Psoas muscle (tissue), 8 donors: ENCODE measurements around the gene AHCY. TPM values are rescaled to one million over a fixed set of nuclear protein-coding genes. Genes with fewer than 3 reads are reported as not detected.
"Not testable (repeated sequence)": the region's sequence is repeated elsewhere in the genome, so short reads cannot be mapped to it uniquely, and the experiment has no call there.

Experiments used
- ATAC-seq, 4 donors: fragments of 200-7000 bp; cut with Tn5 transposase; one replicate each; pipeline ENCODE4 v1.9.1; 2020; ENCODE audit warnings: moderate library complexity in 3 of 4, mild to moderate bottlenecking in 2 of 4
- DNase-seq, 2 donors: peaks; one replicate each; pipeline ENCODE4 v3.0.0-alpha.2; 2020
- H3K27ac ChIP-seq: fragments of 200-600 bp; one replicate; pipeline ENCODE4 v1.8.0; 2022
- H3K27me3 ChIP-seq, 3 donors: fragments of 200-600 bp in 1 of 3; one replicate each; pipeline versions ENCODE4 v1.6.1 to v1.8.0; 2013 to 2022; ENCODE audit warnings: low read length in 2 of 3, mild to moderate bottlenecking in 2 of 3, moderate library complexity in 1 of 3; ENCODE audit not compliant: insufficient read depth in 3 of 3
- H3K36me3 ChIP-seq, 2 donors: fragments of 200-600 bp in 1 of 2; one replicate each; pipeline versions ENCODE4 v1.6.1 to v1.8.0; 2013 to 2022; ENCODE audit warnings: low read depth in 1 of 2, mild to moderate bottlenecking in 1 of 2, moderate library complexity in 1 of 2; ENCODE audit not compliant: insufficient read depth in 1 of 2
- H3K4me1 ChIP-seq: fragments of 200-600 bp; one replicate; pipeline ENCODE4 v1.8.0; 2022
- H3K4me3 ChIP-seq: fragments of 200-600 bp; one replicate; pipeline ENCODE4 v1.8.0; 2022; ENCODE audit warnings: mild to moderate bottlenecking
- H3K9me3 ChIP-seq: fragments of 200-600 bp; one replicate; pipeline ENCODE4 v1.8.0; 2022
- WGBS, 3 donors: extraction: QIAGEN DNeasy Blood & Tissue Kit; methylation state at CpG; one replicate each; pipeline versions ENCODE4 v1.1.6 to v1.1.7; 2013; 5-methylcytosine and 5-hydroxymethylcytosine counted together
- intact Hi-C, 2 donors: fragments of 100-400 bp; cut with DNase I; formaldehyde crosslinking; loops; one replicate each; pipeline versions ENCODE4 v1.11.0 to v1.14.2; 2022
- polyA plus RNA-seq, 3 donors: library from polyadenylated mRNA; stranded (reverse); fragments of 200-250 nt; gene quantifications; one replicate each; pipeline ENCODE4 v1.2.3, GENCODE V29; 2013
- total RNA-seq, 4 donors: library from RNA; stranded (reverse); fragmentation: NEBNext Ultra II Directional in 2 of 4; extraction: Animal tissue kit (Norgen Biotek cat#: 25700) in 2 of 4; gene quantifications; one replicate each; pipeline versions ENCODE4 v1.2.1 to v1.2.4, GENCODE V29; 2021 to 2023
- TF ChIP-seq, protein P1 (sequence below): fragments of 200-600 bp; IDR thresholded peaks from one replicate; pipeline ENCODE4 v1.8.0; 2022; ENCODE audit warnings: antibody characterized with exemption
- donor health status: healthy with polysubstance abuse.
- donor health status: DM: no; HTN: no; CAD: no; lungs with moderate emphysema.
- donor health status: Bipolar disorder and iron deficiency.
- donor health status: healthy.
- donor health status: DM: yes; HTN: yes; CAD: no.
- donor health status: DM: no; HTN: no; CAD: no.
- donor health status: DM: no; HTN: no; CAD: no.
- donor health status: DM: yes; HTN: yes; CAD: no.

The AHCY gene
- total and polyA plus RNA-seq, 7 donors: 56.2 to 128 (median 89.6) TPM

DNA sequence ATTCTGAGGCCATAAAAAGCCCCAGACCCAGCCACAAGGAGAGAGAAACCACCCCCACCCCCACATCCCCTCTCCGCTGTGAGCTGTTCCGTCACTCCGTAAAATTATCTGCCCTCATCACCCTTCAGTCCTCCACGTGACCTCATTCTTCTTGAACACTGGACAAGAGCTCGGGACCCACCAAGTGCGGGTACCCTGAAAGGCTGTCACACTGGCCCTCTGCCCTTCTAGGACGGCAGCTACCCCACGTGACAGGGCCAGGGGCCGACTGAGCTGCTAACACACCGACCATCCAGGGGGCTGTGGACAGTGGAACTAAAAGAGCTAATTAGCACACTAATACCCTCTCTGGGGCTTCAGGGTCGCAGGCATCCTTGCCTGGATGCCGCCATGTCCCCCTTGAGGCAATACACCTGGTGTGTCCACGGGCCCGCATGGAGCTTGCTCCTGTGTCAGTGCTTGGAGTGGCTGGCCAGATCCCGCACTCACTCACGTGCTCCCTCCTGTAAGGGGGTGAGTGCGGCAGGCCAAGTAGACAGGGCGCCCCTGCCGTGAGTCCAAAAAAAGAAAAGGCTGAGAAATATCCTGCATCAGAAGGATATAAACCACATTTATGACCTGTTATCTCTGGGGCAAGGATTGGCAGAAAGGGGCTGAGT is 29.2 kb upstream of the AHCY start:
- Histone ChIP-seq H3K27me3 (no peaks in the 10 kb centered on the region), H3K4me3 (no peak overlapping the region), H3K9me3 (no peaks in the 10 kb centered on the region), H3K27ac (no peak overlapping the region), H3K4me1 (no peaks in the 10 kb centered on the region), H3K36me3 (no peaks in the 10 kb centered on the region)
- TF ChIP-seq, protein P1, sequence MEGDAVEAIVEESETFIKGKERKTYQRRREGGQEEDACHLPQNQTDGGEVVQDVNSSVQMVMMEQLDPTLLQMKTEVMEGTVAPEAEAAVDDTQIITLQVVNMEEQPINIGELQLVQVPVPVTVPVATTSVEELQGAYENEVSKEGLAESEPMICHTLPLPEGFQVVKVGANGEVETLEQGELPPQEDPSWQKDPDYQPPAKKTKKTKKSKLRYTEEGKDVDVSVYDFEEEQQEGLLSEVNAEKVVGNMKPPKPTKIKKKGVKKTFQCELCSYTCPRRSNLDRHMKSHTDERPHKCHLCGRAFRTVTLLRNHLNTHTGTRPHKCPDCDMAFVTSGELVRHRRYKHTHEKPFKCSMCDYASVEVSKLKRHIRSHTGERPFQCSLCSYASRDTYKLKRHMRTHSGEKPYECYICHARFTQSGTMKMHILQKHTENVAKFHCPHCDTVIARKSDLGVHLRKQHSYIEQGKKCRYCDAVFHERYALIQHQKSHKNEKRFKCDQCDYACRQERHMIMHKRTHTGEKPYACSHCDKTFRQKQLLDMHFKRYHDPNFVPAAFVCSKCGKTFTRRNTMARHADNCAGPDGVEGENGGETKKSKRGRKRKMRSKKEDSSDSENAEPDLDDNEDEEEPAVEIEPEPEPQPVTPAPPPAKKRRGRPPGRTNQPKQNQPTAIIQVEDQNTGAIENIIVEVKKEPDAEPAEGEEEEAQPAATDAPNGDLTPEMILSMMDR: no peak
- intact Hi-C loops: no loop called here
- DNase-seq: no peak
- WGBS, 3 donors: 86 to 89% (median 87%) methylated on average over 19 of the region's 19 CpGs
- ATAC-seq: no peak

DNA sequence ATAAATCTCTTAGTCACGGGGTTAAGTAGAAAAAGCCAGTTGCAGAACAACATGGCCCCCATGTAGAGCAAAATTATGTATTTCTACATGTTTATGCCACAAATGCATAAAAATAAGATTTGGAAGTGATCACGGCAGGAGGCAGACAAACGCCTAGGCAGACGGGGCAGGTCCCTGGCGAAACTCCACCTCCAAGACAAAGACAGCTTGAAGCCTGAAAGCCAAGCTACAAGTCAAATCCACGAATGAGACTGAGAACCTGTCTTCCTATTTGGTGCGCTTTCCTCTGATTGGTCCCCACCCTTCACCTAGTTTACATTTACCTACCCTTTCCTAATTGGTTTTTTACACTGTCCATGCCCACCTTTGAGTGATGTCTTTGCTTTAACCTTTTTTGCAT is 28.7 kb upstream of the AHCY start:
- 74 to 83% (median 82%) methylated on average over 7 of the region's 7 CpGs for WGBS, 3 donors
- DNase-seq (no peak), ATAC-seq (no peak)
- intact Hi-C loops: no loop called here
- no peaks in the 10 kb centered on the region for H3K27me3 ChIP-seq
- no peaks in the 10 kb centered on the region for H3K4me1 ChIP-seq
- no peaks in the 10 kb centered on the region for H3K9me3 ChIP-seq
- no peak overlapping the region for H3K4me3 ChIP-seq
- H3K36me3 ChIP-seq: no peaks in the 10 kb centered on the region
- TF ChIP-seq, protein P1: no peak
- H3K27ac ChIP-seq: no peak overlapping the region

DNA sequence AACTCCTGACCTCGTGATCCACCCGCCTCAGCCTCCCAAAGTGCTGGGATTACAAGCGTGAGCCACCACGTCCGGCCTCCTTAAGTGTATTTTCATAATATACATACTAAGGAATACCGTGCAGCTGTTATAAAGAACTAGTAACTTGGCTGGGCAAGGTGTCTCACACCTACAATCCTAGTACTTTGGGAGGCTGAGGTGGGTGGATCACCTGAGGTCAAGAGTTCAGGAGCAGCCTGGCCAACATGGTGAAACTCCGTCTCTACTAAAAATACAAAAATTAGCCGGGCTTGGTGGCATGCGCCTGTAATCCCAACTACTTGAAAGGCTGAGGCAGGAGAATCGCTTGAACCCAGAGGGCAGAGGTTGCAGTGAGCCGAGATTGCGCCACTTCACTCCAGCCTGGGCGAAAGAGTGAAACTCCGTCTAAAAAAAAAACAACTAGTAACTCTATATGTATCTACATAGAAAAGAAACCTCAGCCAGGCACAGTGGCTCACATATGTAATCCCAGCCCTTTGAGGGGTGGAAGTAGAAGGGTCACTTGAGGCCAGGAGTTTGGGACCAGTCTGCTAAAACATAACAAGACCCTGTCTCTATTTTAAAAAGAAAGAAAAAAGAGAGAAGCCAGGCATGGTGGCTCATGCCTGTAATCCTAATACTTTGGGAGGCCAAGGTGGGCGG is 27.8 kb upstream of the AHCY start:
- DNase-seq, H3K4me3 ChIP-seq, ATAC-seq, H3K27me3 ChIP-seq, H3K27ac ChIP-seq, H3K9me3 ChIP-seq, H3K36me3 ChIP-seq, H3K4me1 ChIP-seq, intact Hi-C loops: not testable (repeated sequence)
- 85 to 91% (median 87%) methylated on average over 15 of the region's 15 CpGs for WGBS, 3 donors

DNA sequence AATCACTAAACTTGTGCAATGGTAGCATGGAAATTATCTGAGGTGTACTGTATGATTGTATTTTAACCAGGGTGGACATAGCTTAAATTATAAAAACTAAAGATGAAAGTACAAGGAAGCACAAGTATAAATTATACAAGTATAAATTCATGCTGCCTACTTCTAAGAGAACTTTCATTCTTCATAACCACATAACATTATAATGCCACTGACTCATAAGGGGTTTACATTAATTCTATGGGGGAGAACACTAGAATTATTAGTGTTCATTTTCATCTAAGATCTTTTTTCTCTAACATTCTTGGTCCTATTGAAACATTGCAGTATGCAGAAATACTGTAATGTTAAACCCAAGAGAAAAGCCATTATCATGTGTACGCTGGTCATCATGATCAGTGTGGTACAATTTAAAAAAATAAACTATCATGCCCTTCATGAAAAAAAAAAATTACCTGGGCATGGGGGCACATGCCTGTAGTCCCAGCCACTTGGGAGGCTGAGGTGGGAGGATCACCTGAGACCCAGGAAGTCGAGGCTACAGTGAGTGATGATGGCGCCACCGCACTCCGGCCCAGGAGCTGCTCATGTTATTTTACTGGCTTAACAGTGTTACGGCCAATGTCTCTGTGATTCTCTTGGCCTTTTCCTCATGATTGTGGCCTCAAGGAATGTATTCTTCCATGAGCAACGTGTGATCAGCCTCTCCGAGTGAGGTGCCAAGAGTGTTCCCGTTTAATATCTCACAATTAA is 25.9 kb upstream of the AHCY start:
- Histone ChIP-seq H3K36me3 (no peaks in the 10 kb centered on the region), H3K27ac (no peak overlapping the region), H3K4me3 (no peak overlapping the region), H3K4me1 (no peaks in the 10 kb centered on the region), H3K9me3 (no peaks in the 10 kb centered on the region), H3K27me3 (no peaks in the 10 kb centered on the region)
- WGBS, 3 donors: 77 to 87% (median 83%) methylated on average over 9 of the region's 9 CpGs
- intact Hi-C loops: no loop called here
- TF ChIP-seq, protein P1: no peak
- ATAC-seq: no peak
- DNase-seq: no peak

DNA sequence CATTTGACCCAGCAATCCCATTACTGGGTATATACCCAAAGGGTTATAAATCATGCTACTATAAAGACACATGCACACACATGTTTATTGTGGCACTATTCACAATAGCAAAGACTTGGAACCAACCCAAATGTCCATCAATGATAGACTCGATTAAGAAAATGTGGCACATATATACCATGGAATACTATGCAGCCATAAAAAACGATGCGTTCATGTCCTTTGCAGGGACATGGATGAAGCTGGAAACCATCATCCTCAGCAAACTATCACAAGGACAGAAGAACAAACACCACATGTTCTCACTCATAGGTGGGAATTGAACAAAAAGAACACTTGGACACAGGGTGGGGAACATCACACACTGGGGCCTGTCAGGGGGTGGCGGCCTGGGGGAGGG is 25.1 kb upstream of the AHCY start:
- H3K36me3 ChIP-seq, ATAC-seq, H3K27me3 ChIP-seq, H3K4me3 ChIP-seq, DNase-seq, H3K27ac ChIP-seq, H3K4me1 ChIP-seq, intact Hi-C loops, H3K9me3 ChIP-seq: not testable (repeated sequence)
- 94 to 96% (median 95%) methylated on average over 4 of the region's 4 CpGs for WGBS, 3 donors
